Bronchial epithelial cell (primary cell): ENCODE data around the gene TMEM150B. TPM values are rescaled to one million over a fixed set of nuclear protein-coding genes. Genes with fewer than 3 reads are reported as not detected.

ENCODE experiments used
- DNase-seq: peaks from one replicate; pipeline ENCODE4 v3.0.0-alpha.2; 2010; ENCODE audit warnings: low read depth
- FAIRE-seq: peaks from 2 replicates; lab custom pipeline; 2011; peaks lifted over from hg19 to GRCh38; lab: Jason Lieb, UNC
- H3K27me3 ChIP-seq: 2 replicates; pipeline ENCODE4 v1.5.1; 2011; ENCODE audit warnings: low read length; ENCODE audit not compliant: control insufficient read depth, insufficient read depth
- H3K36me3 ChIP-seq: 2 replicates; pipeline ENCODE4 v1.5.1; 2011; ENCODE audit warnings: low read length; ENCODE audit not compliant: control insufficient read depth, insufficient read depth
- H3K4me3 ChIP-seq: 2 replicates; pipeline ENCODE4 v1.5.1; 2011; ENCODE audit warnings: mild to moderate bottlenecking, low read depth, low read length, control low read depth
- CTCF ChIP-seq: IDR thresholded peaks from 2 replicates; pipeline ENCODE4 v1.5.1; 2011; ENCODE audit warnings: mild to moderate bottlenecking, moderate library complexity, low read length, control low read depth, inconsistent platforms; ENCODE audit not compliant: insufficient read depth, severe bottlenecking
- total RNA-seq: library from RNA; depleted of rRNA; stranded (reverse); fragments of >200 nt; gene quantifications from 2 replicates; pipeline ENCODE4 v1.2.1, GENCODE V29; 2014

The TMEM150B gene
- total RNA-seq, 1 donor from 2014 or later, result not detected

GRCh38 chr19:55320844-55321419, 4.2 kb downstream of the TMEM150B start:
- Histone ChIP-seq H3K27me3 (no peaks in the 10 kb centered on the region), H3K4me3 (no peak overlapping the region), H3K36me3 (no peaks in the 10 kb centered on the region)
- TF ChIP-seq CTCF, result no peak
- no peak for DNase-seq
- no peak for FAIRE-seq

- no peaks in the 10 kb centered on the region for H3K27me3 ChIP-seq
- DNase-seq, result no peak
- no peaks in the 10 kb centered on the region for H3K36me3 ChIP-seq
- FAIRE-seq, result no peak
- TF ChIP-seq CTCF, result no peak
- no peak overlapping the region for H3K4me3 ChIP-seq
Measured at GRCh38 chr19:55319785-55320184, 5.4 kb downstream of the TMEM150B start.

- no peak for TF ChIP-seq CTCF
- Histone ChIP-seq H3K27me3 (no peaks in the 10 kb centered on the region), H3K36me3 (no peaks in the 10 kb centered on the region), H3K4me3 (no peak overlapping the region)
- FAIRE-seq (no peak), DNase-seq (no peak)
Measured at GRCh38 chr19:55316646-55317045, 8.5 kb downstream of the TMEM150B start.

GRCh38 chr19:55315956-55316525, 9.1 kb downstream of the TMEM150B start:
- peak; percentile 25 for DNase-seq
- peak; percentile 73 for FAIRE-seq
- H3K36me3 ChIP-seq, result no peaks in the 10 kb centered on the region

GRCh38 chr19:55314396-55314795, 10.7 kb downstream of the TMEM150B start:
- no peak for FAIRE-seq

More at GRCh38 chr19:55315956-55316525, 9.1 kb downstream of the TMEM150B start:
- H3K27me3 ChIP-seq, result no peaks in the 10 kb centered on the region
- no peak overlapping the region for H3K4me3 ChIP-seq
- TF ChIP-seq CTCF, result no peak

More at GRCh38 chr19:55314396-55314795, 10.7 kb downstream of the TMEM150B start:
- Histone ChIP-seq H3K4me3 (no peak overlapping the region), H3K27me3 (no peaks in the 10 kb centered on the region), H3K36me3 (no peaks in the 10 kb centered on the region)
- TF ChIP-seq CTCF, result no peak
- no peak for DNase-seq
